K562 (cell line): ENCODE results near the gene TLL1. TPM values are rescaled to one million over a fixed set of nuclear protein-coding genes. Genes with fewer than 3 reads are reported as not detected.

Experiments
- ATAC-seq: fragments of 200-7000 bp; cut with Tn5 transposase; 3 replicates; pipeline ENCODE4 v1.9.1; 2020; ENCODE audit warnings: moderate library complexity
- BruUV-seq: library from RNA; stranded (reverse); fragments of 400-500 nt; replicated peaks from 2 replicates; lab custom pipeline; 2021; lab: Mats Ljungman, UMichigan
- CTCF ChIA-PET: fragments of 300-600 bp; formaldehyde crosslinking; extraction: SDS; loops from one replicate; lab custom pipeline; 2021; ENCODE audit warnings: low intra/inter-chr PET ratio; lab: Yijun Ruan, JAX
- POLR2A ChIA-PET: fragments of 300-600, 350-650 bp; sonication (Branson Sonifier 250); formaldehyde crosslinking; extraction: SDS; loops from one replicate; lab custom pipeline; 2021; ENCODE audit warnings: antibody characterized with exemption, inconsistent platforms; lab: Yijun Ruan, JAX
- DNase-seq, 4 experiments: peaks; one replicate each; pipeline versions ENCODE4 v3.0.0 to v3.0.0-alpha.2; 2011 to 2018; ENCODE audit warnings: low spot score in 3 of 4, mixed read lengths in 3 of 4; ENCODE audit errors: extremely low read depth in 1 of 4
- FAIRE-seq: peaks from 2 replicates; lab custom pipeline; 2011; peaks lifted over from hg19 to GRCh38; lab: Jason Lieb, UNC
- H2AFZ ChIP-seq: 2 replicates; pipeline ENCODE4 v1.6.0; 2011; ENCODE audit warnings: low read depth, low read length, control low read depth, inconsistent platforms
- H3K27ac ChIP-seq: fragments of 200-600 bp; 3 replicates; pipeline ENCODE4 v1.8.0; 2011; ENCODE audit warnings: low read depth, mild to moderate bottlenecking, control low read depth, inconsistent platforms, low read length, moderate library complexity, mixed read lengths; ENCODE audit errors: extremely low read depth
- H3K27me3 ChIP-seq, 2 experiments: fragments of 300-600 bp in 1 of 2; 2 replicates in 1 of 2; 3 replicates in 1 of 2; pipeline versions ENCODE4 v1.6.0 to v1.8.0; 2011; ENCODE audit warnings: inconsistent platforms in 2 of 2, low read length in 2 of 2, mild to moderate bottlenecking in 1 of 2, mixed read lengths in 1 of 2, moderate library complexity in 1 of 2; ENCODE audit not compliant: control insufficient read depth in 2 of 2, insufficient read depth in 2 of 2
- H3K36me3 ChIP-seq: fragments of 300-600 bp; 3 replicates; pipeline ENCODE4 v1.8.0; 2011; ENCODE audit warnings: mild to moderate bottlenecking, low read length, inconsistent platforms; ENCODE audit not compliant: control insufficient read depth, insufficient read depth
- H3K4me1 ChIP-seq, 2 experiments: fragments of 200-600 bp in 1 of 2; replicated peaks in 1 of 2; 2 replicates in 1 of 2; 3 replicates in 1 of 2; pipeline versions ENCODE4 v1.5.1 to v1.8.0; 2011; ENCODE audit warnings: inconsistent platforms in 2 of 2, low read length in 2 of 2, mild to moderate bottlenecking in 1 of 2, mixed read lengths in 1 of 2, moderate library complexity in 1 of 2; ENCODE audit not compliant: control insufficient read depth in 2 of 2, insufficient read depth in 2 of 2
- H3K4me2 ChIP-seq: 2 replicates; pipeline ENCODE4 v1.6.1; 2011; ENCODE audit warnings: low read length, control low read depth, inconsistent platforms, mixed read lengths; ENCODE audit not compliant: insufficient read depth
- H3K4me3 ChIP-seq: fragments of 200-600 bp; sonication (generic), shearing (Covaris generic); 2 replicates; pipeline ENCODE4 v1.5.1; 2016; ENCODE audit warnings: control low read depth, inconsistent platforms
- H3K79me2 ChIP-seq: fragments of 200-600 bp; 3 replicates; pipeline ENCODE4 v1.8.0; 2011; ENCODE audit warnings: low read length, inconsistent platforms; ENCODE audit not compliant: control insufficient read depth, insufficient read depth
- H3K9ac ChIP-seq, 2 experiments: 2 replicates each; pipeline versions ENCODE4 v1.6.0 to v1.6.1; 2011; ENCODE audit warnings: low read depth in 2 of 2, low read length in 2 of 2, control low read depth in 1 of 2, inconsistent platforms in 1 of 2, mild to moderate bottlenecking in 1 of 2, mixed read lengths in 1 of 2; ENCODE audit not compliant: insufficient read depth in 1 of 2
- H3K9me1 ChIP-seq: one replicate; pipeline ENCODE4 v1.6.0; 2011; ENCODE audit warnings: inconsistent platforms, mild to moderate bottlenecking, low read length, moderate library complexity; ENCODE audit not compliant: control insufficient read depth, insufficient read depth
- H3K9me3 ChIP-seq: replicated peaks from 2 replicates; pipeline ENCODE4 v1.5.1; 2011; ENCODE audit warnings: low read depth, low read length, inconsistent platforms; ENCODE audit not compliant: control insufficient read depth, insufficient read depth
- H4K20me1 ChIP-seq: replicated peaks from 2 replicates; pipeline ENCODE4 v1.6.1; 2011; ENCODE audit warnings: low read length, inconsistent platforms, mixed read lengths; ENCODE audit not compliant: control insufficient read depth, insufficient read depth
- RAD51 ChIP-seq: fragments of 450-650 bp; IDR thresholded peaks from 2 replicates; pipeline ENCODE4 v1.7.1; 2016; ENCODE audit warnings: low read depth, mild to moderate bottlenecking, borderline replicate concordance
- SREBF1 ChIP-seq: fragments of 150-350 bp; IDR thresholded peaks from 2 replicates; pipeline ENCODE4 v1.6.1; 2014; ENCODE audit warnings: antibody characterized with exemption, low read depth, low read length, borderline replicate concordance
- TEAD4 ChIP-seq, 2 experiments: sonication (generic) in 1 of 2; formaldehyde crosslinking in 1 of 2; IDR thresholded peaks; 2 replicates each; pipeline versions ENCODE4 v1.6.1 to v1.8.0; 2012 to 2022; ENCODE audit warnings: borderline replicate concordance in 1 of 2, inconsistent platforms in 1 of 2, low read length in 1 of 2, mild to moderate bottlenecking in 1 of 2, missing genetic modification reagents in 1 of 2
- WGBS: fragments of 100-300 bp; shearing (Covaris generic); methylation state at CpG from one replicate; pipeline ENCODE4 v1.1.6; 2016; ENCODE audit warnings: low coverage, mixed read lengths; ENCODE audit not compliant: insufficient coverage; ENCODE audit errors: missing lambda C conversion rate; 5-methylcytosine and 5-hydroxymethylcytosine counted together
- in situ Hi-C: fragments of 300-500 bp; cut with MboI; formaldehyde crosslinking; loops from 4 replicates; pipeline ENCODE4 v1.15.0; 2018; ENCODE audit warnings: inconsistent platforms, mixed read lengths
- intact Hi-C: fragments of 100-400 bp; cut with micrococcal nuclease; formaldehyde crosslinking; loops from 2 replicates; pipeline ENCODE4 v1.14.2; 2022
- polyA plus RNA-seq, 8 experiments: library from polyadenylated mRNA; depleted of rRNA in 4 of 8; stranded (reverse) in 5 of 8; unstranded in 3 of 8; fragments of >200 nt; fragmentation: Nextera tagmentation in 2 of 8; fragmentation: Illumina TruSeq in 1 of 8; extraction: Ambion mirVana in 2 of 8; extraction: Trizol in 1 of 8; gene quantifications; 2 replicates each; pipeline versions ENCODE4 v1.2.1 to v1.2.3, GENCODE V29; 2011 to 2014; ENCODE audit warnings: inconsistent platforms in 1 of 8, missing spikeins in 1 of 8
- total RNA-seq, 7 experiments: library from RNA; depleted of rRNA in 6 of 7; stranded (reverse); fragments of >200 nt in 6 of 7; fragmentation: Illumina TruSeq in 2 of 7; extraction: Trizol in 2 of 7; gene quantifications; 2 replicates each; pipeline versions ENCODE4 v1.2.1 to v1.2.3, GENCODE V29; 2011 to 2021; ENCODE audit warnings: low replicate concordance in 1 of 7
- TF ChIP-seq, protein P1 (sequence below): fragments of 450-650 bp; formaldehyde crosslinking; IDR thresholded peaks from 2 replicates; pipeline ENCODE4 v1.4.0; 2020; ENCODE audit warnings: mild to moderate bottlenecking, mixed read lengths
- TF ChIP-seq, protein P2 (sequence below), 2 experiments: fragments of 450-650 bp in 1 of 2; IDR thresholded peaks; 2 replicates each; pipeline ENCODE4 v1.6.1; 2011 to 2017; ENCODE audit warnings: low read depth in 2 of 2, antibody characterized with exemption in 1 of 2, borderline replicate concordance in 1 of 2, low read length in 1 of 2, mild to moderate bottlenecking in 1 of 2, mixed read lengths in 1 of 2; ENCODE audit not compliant: control insufficient read depth in 1 of 2
- TF ChIP-seq, protein P3 (sequence below): sonication (generic); IDR thresholded peaks from 2 replicates; pipeline ENCODE4 v1.6.1; 2016

The TLL1 gene
- total and polyA plus RNA-seq, 9 of the 15 experiments (the other 6 are each of a cell fraction or from before 2014, with no cell fraction given): not detected

DNA sequence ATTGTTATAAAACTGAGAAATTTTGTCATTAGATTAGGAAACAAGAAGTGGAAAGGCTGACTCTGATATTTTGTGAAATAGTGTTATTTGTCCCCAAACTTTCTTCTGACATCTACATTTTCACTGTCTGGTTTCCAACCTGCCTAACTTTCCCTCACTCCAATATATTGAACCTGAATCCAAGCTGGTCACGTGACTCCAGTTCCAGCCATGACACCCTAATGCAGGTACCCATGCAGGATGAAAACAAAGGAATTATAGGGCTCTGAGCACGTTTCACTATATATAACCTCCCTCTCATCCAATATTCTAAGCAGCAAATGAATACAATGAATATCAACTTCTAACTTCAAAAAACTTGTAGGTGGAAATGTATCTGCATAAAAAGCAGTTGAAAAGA is 231.6 kb downstream of the TLL1 start:
- Histone ChIP-seq H3K9ac (no peak overlapping the region), H3K79me2 (no peaks in the 10 kb centered on the region), H3K4me1 (no peaks in the 10 kb centered on the region), H3K4me3 (no peak overlapping the region), H2AFZ (no peak overlapping the region), H3K9me1 (no peaks in the 10 kb centered on the region), H3K4me2 (no peak overlapping the region), H4K20me1 (no peaks in the 10 kb centered on the region), H3K27ac (no peak overlapping the region), H3K27me3 (no peaks in the 10 kb centered on the region), H3K9me3 (no peaks in the 10 kb centered on the region), H3K36me3 (no peaks in the 10 kb centered on the region)
- in situ Hi-C loops (no loop called here), intact Hi-C loops (no loop called here)
- ChIA-PET POLR2A (no interaction called here), CTCF (no interaction called here)
- ATAC-seq (no peak), FAIRE-seq (no peak), DNase-seq (no peak)
- 0% methylated on average over 2 of the region's 2 CpGs for WGBS
- BruUV-seq: no TSS peak
- TF ChIP-seq, protein P1, sequence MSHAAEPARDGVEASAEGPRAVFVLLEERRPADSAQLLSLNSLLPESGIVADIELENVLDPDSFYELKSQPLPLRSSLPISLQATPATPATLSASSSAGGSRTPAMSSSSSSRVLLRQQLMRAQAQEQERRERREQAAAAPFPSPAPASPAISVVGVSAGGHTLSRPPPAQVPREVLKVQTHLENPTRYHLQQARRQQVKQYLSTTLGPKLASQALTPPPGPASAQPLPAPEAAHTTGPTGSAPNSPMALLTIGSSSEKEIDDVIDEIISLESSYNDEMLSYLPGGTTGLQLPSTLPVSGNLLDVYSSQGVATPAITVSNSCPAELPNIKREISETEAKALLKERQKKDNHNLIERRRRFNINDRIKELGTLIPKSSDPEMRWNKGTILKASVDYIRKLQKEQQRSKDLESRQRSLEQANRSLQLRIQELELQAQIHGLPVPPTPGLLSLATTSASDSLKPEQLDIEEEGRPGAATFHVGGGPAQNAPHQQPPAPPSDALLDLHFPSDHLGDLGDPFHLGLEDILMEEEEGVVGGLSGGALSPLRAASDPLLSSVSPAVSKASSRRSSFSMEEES (CRISPR knock-in tag): peak; percentile 80
- no peak for TF ChIP-seq SREBF1
- peak; percentile 22; the same call in 1 of the 2 replicates for TF ChIP-seq RAD51

DNA sequence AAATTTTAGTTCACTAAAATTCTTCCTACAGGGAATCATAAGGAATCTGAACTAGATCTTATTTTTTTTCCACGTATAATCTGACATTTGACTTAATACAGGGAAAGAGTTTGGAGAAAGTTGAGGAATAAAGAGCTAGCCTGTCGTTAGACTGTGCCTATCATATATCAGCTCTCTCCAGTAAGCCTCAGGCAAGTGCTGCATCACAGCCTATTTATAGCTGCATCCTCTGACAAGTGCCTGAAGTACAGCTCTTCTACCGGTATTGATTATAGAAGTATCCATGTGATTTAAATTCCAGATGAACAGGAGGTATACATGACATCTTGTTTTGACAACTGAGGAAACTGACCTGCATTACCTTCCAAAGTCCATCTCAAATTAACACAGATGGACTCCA is 248.9 kb downstream of the TLL1 start:
- Histone ChIP-seq H3K27me3 (no peaks in the 10 kb centered on the region), H3K36me3 (no peaks in the 10 kb centered on the region), H3K9me1 (no peaks in the 10 kb centered on the region), H3K27ac (no peak overlapping the region), H3K4me2 (no peak overlapping the region), H3K9ac (no peak overlapping the region), H4K20me1 (no peaks in the 10 kb centered on the region), H3K4me3 (no peak overlapping the region), H3K9me3 (no peaks in the 10 kb centered on the region), H3K79me2 (no peaks in the 10 kb centered on the region), H3K4me1 (no peaks in the 10 kb centered on the region), H2AFZ (no peak overlapping the region)
- DNase-seq (no peak), ATAC-seq (no peak), FAIRE-seq (no peak)
- BruUV-seq: no TSS peak
- no peak for TF ChIP-seq TEAD4 (IDR thresholded peaks at IDR 0.05; ENCODE audit: low read length)
- TF ChIP-seq TEAD4 (CRISPR knock-in tag; IDR thresholded peaks at IDR 0.05; ENCODE audit: borderline replicate concordance): no peak
- TF ChIP-seq, protein P2, sequence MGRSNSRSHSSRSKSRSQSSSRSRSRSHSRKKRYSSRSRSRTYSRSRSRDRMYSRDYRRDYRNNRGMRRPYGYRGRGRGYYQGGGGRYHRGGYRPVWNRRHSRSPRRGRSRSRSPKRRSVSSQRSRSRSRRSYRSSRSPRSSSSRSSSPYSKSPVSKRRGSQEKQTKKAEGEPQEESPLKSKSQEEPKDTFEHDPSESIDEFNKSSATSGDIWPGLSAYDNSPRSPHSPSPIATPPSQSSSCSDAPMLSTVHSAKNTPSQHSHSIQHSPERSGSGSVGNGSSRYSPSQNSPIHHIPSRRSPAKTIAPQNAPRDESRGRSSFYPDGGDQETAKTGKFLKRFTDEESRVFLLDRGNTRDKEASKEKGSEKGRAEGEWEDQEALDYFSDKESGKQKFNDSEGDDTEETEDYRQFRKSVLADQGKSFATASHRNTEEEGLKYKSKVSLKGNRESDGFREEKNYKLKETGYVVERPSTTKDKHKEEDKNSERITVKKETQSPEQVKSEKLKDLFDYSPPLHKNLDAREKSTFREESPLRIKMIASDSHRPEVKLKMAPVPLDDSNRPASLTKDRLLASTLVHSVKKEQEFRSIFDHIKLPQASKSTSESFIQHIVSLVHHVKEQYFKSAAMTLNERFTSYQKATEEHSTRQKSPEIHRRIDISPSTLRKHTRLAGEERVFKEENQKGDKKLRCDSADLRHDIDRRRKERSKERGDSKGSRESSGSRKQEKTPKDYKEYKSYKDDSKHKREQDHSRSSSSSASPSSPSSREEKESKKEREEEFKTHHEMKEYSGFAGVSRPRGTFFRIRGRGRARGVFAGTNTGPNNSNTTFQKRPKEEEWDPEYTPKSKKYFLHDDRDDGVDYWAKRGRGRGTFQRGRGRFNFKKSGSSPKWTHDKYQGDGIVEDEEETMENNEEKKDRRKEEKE (IDR thresholded peaks at IDR 0.05; ENCODE audit: borderline replicate concordance in 1 of 2, control insufficient read depth in 1 of 2, low read depth in 2 of 2, low read length in 1 of 2): no peak
- TF ChIP-seq, protein P3, sequence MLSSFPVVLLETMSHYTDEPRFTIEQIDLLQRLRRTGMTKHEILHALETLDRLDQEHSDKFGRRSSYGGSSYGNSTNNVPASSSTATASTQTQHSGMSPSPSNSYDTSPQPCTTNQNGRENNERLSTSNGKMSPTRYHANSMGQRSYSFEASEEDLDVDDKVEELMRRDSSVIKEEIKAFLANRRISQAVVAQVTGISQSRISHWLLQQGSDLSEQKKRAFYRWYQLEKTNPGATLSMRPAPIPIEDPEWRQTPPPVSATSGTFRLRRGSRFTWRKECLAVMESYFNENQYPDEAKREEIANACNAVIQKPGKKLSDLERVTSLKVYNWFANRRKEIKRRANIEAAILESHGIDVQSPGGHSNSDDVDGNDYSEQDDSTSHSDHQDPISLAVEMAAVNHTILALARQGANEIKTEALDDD: no peak
- WGBS: 6% methylated on average over 3 of the region's 3 CpGs
- CTCF ChIA-PET: no interaction called here
- POLR2A ChIA-PET: interaction anchor here (0.8 kb wide), 1 partner anchor 554 kb away, joined by 3 read pairs; no protein-coding TSS in a partner anchor
- intact Hi-C loops: no loop called here
- in situ Hi-C loops: no loop called here
